ENCODE results near the gene ZMYND11.
A peak's percentile ranks its signal among the peaks of the same experiment; 100 is the strongest.
"Not testable (repeated sequence)": the region's sequence is repeated elsewhere in the genome, so short reads cannot be mapped to it uniquely, and the experiment has no call there.

Gene ZMYND11

GRCh38 chr10:251982-252582 is 116.8 kb downstream of the ZMYND11 start:
- DNase-seq: no peak

- DNase-seq: no peak
Measured at GRCh38 chr10:260819-261429, 125.7 kb downstream of the ZMYND11 start.

GRCh38 chr10:264160-265073 is 129.2 kb downstream of the ZMYND11 start:
- DNase-seq: not testable (repeated sequence)

- not testable (repeated sequence) for DNase-seq
Measured at GRCh38 chr10:265074-265440, 129.8 kb downstream of the ZMYND11 start.

- DNase-seq: not testable (repeated sequence)
Measured at GRCh38 chr10:265816-266588, 130.7 kb downstream of the ZMYND11 start.

GRCh38 chr10:266974-267425 is 131.7 kb downstream of the ZMYND11 start:
- DNase-seq: no peak

GRCh38 chr10:267705-268104 is 132.4 kb downstream of the ZMYND11 start:
- DNase-seq: no peak

- DNase-seq: no peak
Measured at GRCh38 chr10:269440-270074, 134.3 kb downstream of the ZMYND11 start.

- DNase-seq: no peak
Measured at GRCh38 chr10:271201-271600, 135.9 kb downstream of the ZMYND11 start.

- no peak for DNase-seq
Measured at GRCh38 chr10:271722-272121, 136.5 kb downstream of the ZMYND11 start.

- DNase-seq: no peak
Measured at GRCh38 chr10:273088-273487, 137.8 kb downstream of the ZMYND11 start.

- DNase-seq: no peak
Measured at GRCh38 chr10:274866-275265, 139.6 kb downstream of the ZMYND11 start.

- no peak for DNase-seq
Measured at GRCh38 chr10:275680-276079, 140.4 kb downstream of the ZMYND11 start.

- DNase-seq: no peak
Measured at GRCh38 chr10:277963-278362, 142.7 kb downstream of the ZMYND11 start.

- no peak for DNase-seq
Measured at GRCh38 chr10:278707-279106, 143.5 kb downstream of the ZMYND11 start.

GRCh38 chr10:279232-279631 is 144.0 kb downstream of the ZMYND11 start:
- no peak for DNase-seq

GRCh38 chr10:279655-280054 is 144.4 kb downstream of the ZMYND11 start:
- DNase-seq: no peak

GRCh38 chr10:282294-283139 is 147.3 kb downstream of the ZMYND11 start:
- DNase-seq: peak; percentile 69

GRCh38 chr10:283140-283479 is 147.9 kb downstream of the ZMYND11 start:
- DNase-seq: no peak

- no peak for DNase-seq
Measured at GRCh38 chr10:283916-284356, 148.7 kb downstream of the ZMYND11 start.

- DNase-seq: no peak
Measured at GRCh38 chr10:285216-285615, 150.0 kb downstream of the ZMYND11 start.
